ENCODE results near the gene GLB1L.

The GLB1L gene

GRCh38 chr2:219252570-219252899 lies 7.3 kb upstream of the GLB1L start:
- no peaks in the 10 kb centered on the region for H3K9me3 ChIP-seq
- no peak for DNase-seq
- TF ChIP-seq CTCF (IDR thresholded peaks at IDR 0.05; ENCODE audit: low read depth, low read length): no peak
- peaks cover 48% of the 10 kb centered on the region for H3K27me3 ChIP-seq
- no peaks in the 10 kb centered on the region for H3K36me3 ChIP-seq
- peak overlapping the region; percentile 60; the same call in 1 of the 2 replicates for H3K4me3 ChIP-seq (ENCODE audit: low read depth, low read length)
- H3K4me1 ChIP-seq: peaks cover 15% of the 10 kb centered on the region

- H3K4me1 ChIP-seq: peaks cover 15% of the 10 kb centered on the region
- no peak overlapping the region for H3K4me3 ChIP-seq (ENCODE audit: low read depth, low read length)
- no peak for TF ChIP-seq CTCF (IDR thresholded peaks at IDR 0.05; ENCODE audit: low read depth, low read length)
- no peak for DNase-seq
- no peaks in the 10 kb centered on the region for H3K36me3 ChIP-seq
- H3K9me3 ChIP-seq: no peaks in the 10 kb centered on the region
- H3K27me3 ChIP-seq: peaks cover 48% of the 10 kb centered on the region
Observed at GRCh38 chr2:219252084-219252483, 6.8 kb upstream of the GLB1L start.

- H3K36me3 ChIP-seq: no peaks in the 10 kb centered on the region
- no peaks in the 10 kb centered on the region for H3K9me3 ChIP-seq
- H3K27me3 ChIP-seq: peaks cover 48% of the 10 kb centered on the region
- no peak for TF ChIP-seq CTCF (IDR thresholded peaks at IDR 0.05; ENCODE audit: low read depth, low read length)
- H3K4me3 ChIP-seq (ENCODE audit: low read depth, low read length): no peak overlapping the region
- no peak for DNase-seq
- H3K4me1 ChIP-seq: peaks cover 15% of the 10 kb centered on the region
Observed at GRCh38 chr2:219251656-219252055, 6.4 kb upstream of the GLB1L start.

- H3K36me3 ChIP-seq: no peaks in the 10 kb centered on the region
Observed at GRCh38 chr2:219250049-219250781, 5.0 kb upstream of the GLB1L start.

GRCh38 chr2:219249203-219249980 lies 4.1 kb upstream of the GLB1L start:
- H3K4me1 ChIP-seq: peaks cover 15% of the 10 kb centered on the region
- DNase-seq: peak; percentile 59
- no peaks in the 10 kb centered on the region for H3K36me3 ChIP-seq
- H3K4me3 ChIP-seq (ENCODE audit: low read depth, low read length): no peak overlapping the region
- peaks cover 27% of the 10 kb centered on the region for H3K27me3 ChIP-seq
- TF ChIP-seq CTCF (IDR thresholded peaks at IDR 0.05; ENCODE audit: low read depth, low read length): no peak
- no peaks in the 10 kb centered on the region for H3K9me3 ChIP-seq

More at GRCh38 chr2:219250049-219250781, 5.0 kb upstream of the GLB1L start:
- no peak for TF ChIP-seq CTCF (IDR thresholded peaks at IDR 0.05; ENCODE audit: low read depth, low read length)
- Histone ChIP-seq H3K4me1 (peaks cover 15% of the 10 kb centered on the region), H3K27me3 (peaks cover 36% of the 10 kb centered on the region), H3K9me3 (no peaks in the 10 kb centered on the region), H3K4me3 (ENCODE audit: low read depth, low read length) (no peak overlapping the region)
- DNase-seq: no peak

- H3K4me3 ChIP-seq (ENCODE audit: low read depth, low read length): no peak overlapping the region
- TF ChIP-seq CTCF (IDR thresholded peaks at IDR 0.05; ENCODE audit: low read depth, low read length): no peak
- H3K36me3 ChIP-seq: no peaks in the 10 kb centered on the region
- H3K4me1 ChIP-seq: peaks cover 15% of the 10 kb centered on the region
- H3K9me3 ChIP-seq: no peaks in the 10 kb centered on the region
- DNase-seq: no peak
- peaks cover 22% of the 10 kb centered on the region for H3K27me3 ChIP-seq
Observed at GRCh38 chr2:219248845-219249202, 3.6 kb upstream of the GLB1L start.
